ENCODE measurements around the gene CLEC5A.

The CLEC5A gene

GRCh38 chr7:141877365-141877764 is 69.4 kb downstream of the CLEC5A start:
- no peak for TF ChIP-seq CTCF (conservative IDR thresholded peaks at IDR 0.05; ENCODE audit: control insufficient read depth, insufficient read depth, low read depth, low read length)
- DNase-seq (ENCODE audit: low read depth) = no peak
- H3K4me3 ChIP-seq (ENCODE audit: control insufficient read depth, low read depth, low read length) = no peak overlapping the region
